Stimulated activated CD4-positive, alpha-beta T cell treated with anti-CD3 and anti-CD28 coated beads, Interleukin-1b, Interleukin-23, amount 100 ng/mL, for 4 hours (primary cell): ENCODE measurements around the gene OR13C5.
"Not testable (repeated sequence)": the region's sequence is repeated elsewhere in the genome, so short reads cannot be mapped to it uniquely, and the experiment has no call there.

Experiments
- DNase-seq, 2 donors: peaks; one replicate each; pipeline ENCODE4 v3.0.0-alpha.2; 2020; ENCODE audit warnings: low read depth in 2 of 2

The OR13C5 gene, protein sequence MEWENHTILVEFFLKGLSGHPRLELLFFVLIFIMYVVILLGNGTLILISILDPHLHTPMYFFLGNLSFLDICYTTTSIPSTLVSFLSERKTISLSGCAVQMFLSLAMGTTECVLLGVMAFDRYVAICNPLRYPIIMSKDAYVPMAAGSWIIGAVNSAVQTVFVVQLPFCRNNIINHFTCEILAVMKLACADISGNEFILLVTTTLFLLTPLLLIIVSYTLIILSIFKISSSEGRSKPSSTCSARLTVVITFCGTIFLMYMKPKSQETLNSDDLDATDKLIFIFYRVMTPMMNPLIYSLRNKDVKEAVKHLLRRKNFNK

DNA sequence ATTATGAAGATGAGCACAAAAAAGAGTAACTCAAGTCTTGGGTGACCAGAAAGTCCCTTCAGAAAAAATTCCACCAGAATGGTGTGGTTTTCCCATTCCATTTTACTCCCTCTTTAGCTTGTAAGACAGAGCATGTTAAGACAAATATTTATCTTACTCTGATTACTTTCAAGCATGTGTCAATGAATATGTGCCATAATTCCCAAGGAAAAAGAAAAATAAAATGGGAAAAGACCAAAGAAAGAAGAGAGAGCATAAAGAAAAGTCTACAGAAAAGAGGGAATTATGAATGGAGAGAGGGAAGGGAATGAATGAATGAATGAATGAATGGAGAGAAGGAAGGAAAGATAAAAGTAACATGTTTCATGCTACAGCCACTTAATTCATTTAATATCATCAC lies at the start of gene OR13C5:
TSS of gene OR13C5 (minus strand) at position 101 of the 400 bp plus-strand sequence. CDS start at position 101, 0 bp downstream.
- not testable (repeated sequence) for DNase-seq

DNA sequence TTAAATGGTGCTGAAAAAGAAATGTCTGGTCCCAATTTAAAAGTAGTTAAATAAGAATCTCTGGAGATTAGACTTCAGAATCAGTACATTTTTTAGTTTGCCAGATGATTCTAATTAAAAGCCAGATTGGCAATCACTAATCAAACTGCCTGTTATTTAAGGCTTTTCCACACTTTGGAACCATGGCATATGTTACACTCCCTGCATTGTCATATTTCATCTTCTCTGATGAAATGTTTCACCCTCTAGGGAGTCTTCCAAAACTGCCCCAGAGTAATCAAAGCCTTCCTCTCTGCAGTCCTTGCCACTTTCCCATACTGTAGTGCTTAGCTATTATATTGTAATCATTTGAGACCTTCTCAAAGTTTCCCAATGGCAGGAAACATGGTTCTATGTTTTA lies 36.2 kb upstream of the OR13C5 start:
- DNase-seq = no peak

DNA sequence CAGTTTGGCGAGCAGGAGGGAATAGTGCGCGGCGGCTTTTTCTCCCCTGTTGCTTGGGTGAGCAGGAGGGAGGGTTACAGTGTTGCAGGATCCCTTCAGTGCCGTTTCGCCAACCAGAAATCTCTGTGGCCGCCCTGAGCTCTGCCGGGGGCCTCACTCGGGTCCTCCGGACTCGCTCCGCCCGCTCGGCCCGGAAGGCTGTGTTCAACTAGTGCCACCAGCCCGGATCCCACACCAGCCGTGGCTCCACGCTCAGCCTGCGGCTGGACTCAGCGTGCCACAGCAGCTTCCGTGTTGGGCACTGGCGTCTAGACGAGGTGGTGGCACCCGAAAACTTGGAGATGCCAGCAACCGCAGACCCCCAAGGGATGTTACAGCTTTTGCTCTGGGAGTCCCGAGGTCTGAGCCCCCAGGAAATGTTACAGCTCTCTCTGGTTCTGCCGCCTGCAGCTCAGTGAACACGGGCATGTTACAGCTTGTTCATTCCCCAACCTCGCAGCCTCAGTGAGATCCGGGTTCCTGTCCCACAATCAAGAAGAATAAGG lies 34.8 kb upstream of the OR13C5 start:
- DNase-seq = no peak

DNA sequence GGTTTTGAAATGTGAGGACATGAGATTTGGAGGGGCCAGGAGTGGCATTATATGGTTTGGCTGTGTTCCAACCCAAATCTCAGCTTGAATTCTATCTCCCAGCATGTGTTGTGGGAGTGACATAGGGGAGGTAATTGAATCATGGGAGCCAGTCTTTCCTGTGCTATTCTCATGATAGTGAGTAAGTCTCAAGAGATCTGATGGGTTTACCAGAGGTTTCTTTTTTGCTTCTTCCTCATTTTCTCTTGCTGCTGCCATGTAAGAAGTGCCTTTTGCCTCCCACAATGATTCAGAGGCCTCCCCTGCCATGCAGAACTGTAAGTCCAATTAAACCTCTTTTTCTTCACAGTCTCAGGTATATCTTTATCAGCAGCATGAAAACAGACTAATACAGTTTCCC lies 26.8 kb upstream of the OR13C5 start:
- not testable (repeated sequence) for DNase-seq

DNA sequence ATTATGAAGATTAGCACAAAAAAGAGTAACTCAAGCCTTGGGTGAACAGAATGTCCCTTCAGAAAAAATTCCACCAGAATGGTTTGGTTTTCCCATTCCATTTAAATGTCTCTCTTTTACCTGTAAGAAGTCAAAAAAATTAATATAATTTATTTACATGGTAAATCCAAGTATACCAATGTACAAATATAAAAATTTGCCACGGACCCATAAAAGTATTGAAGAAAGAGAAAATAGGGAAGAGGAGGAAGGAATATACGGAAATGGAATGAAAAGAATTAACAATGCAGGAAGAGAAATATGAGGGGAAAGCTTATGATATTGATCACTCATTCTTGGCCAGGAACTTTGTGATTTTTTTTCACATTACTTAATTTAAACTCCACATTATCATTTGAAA lies 18.9 kb upstream of the OR13C5 start, which contains the start of gene OR13C9:
TSS of gene OR13C9 (minus strand) at position 101 of the 400 bp plus-strand sequence. CDS start at position 101, 0 bp downstream.
- DNase-seq = no peak

DNA sequence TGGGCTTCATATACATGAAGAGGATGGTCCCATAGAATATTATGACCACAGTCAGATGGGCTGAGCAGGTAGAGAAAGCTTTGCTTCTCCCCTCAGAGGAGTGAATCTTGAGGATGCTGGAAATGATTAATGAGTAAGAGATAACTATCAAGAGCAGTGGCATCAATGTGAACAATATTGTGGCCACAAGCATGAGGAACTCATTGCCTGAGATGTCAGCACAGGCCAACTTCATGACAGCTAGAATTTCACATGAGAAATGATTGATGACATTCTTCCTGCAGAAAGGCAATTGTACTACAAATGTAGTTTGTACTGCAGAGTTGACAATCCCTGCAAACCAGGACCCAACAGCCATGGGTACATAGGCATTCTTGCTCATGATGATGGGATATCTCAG lies 18.2 kb upstream of the OR13C5 start:
- no peak for DNase-seq

DNA sequence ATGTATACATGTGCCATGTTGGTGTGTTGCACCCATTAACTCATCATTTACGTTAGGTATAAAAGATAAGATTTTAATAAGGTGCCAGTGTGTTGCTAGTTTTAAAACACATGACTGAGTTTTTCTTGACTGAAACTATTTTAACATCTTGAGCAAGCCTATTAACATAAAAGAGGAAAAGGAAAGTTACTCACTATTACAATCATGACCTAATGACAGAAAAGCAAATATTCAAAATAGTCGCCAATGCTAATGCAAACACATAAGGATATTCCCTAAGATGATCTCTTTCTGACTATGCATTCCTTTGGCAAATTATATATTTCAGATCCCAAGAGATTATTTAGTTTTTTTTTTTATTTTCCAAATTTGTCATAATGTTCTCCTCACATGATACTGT lies 12.0 kb upstream of the OR13C5 start:
- DNase-seq = no peak

DNA sequence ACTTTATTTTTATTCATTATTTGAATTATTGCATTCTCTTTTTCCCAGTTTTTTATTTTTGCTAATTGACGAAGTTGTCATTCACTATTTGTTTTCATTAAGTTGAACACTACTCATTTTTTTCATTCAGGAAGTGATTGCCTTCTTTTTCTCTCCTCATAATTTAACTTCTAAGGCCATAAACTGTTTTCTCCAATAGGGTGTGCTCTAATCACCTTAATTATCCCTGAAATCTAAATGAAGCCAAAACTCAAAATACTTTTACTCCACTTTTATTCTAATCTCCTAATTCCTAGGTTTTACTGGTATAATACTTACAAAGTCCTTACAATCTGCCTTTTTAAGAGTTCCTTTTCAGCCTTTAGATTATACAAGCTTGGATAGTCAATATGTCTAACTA lies 9.1 kb upstream of the OR13C5 start:
- DNase-seq = no peak

DNA sequence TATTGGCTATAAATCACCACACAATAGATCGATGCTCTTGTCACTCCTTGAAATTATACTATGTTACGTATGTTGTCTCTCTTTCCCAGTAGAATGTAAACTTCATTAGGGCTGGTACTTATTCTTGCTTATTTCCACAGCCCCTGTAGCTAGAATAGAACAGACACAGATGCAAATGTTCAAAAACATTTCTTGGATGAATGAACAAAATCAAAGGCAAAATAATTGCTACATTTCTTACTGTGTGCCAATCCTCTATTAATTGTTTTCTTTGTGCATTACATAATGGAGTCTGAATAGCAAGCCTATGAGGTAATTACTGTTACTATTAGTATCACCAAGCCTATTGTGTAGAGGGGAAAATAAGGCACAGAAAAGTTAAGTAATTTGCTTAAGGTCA lies 6.9 kb upstream of the OR13C5 start:
- no peak for DNase-seq

DNA sequence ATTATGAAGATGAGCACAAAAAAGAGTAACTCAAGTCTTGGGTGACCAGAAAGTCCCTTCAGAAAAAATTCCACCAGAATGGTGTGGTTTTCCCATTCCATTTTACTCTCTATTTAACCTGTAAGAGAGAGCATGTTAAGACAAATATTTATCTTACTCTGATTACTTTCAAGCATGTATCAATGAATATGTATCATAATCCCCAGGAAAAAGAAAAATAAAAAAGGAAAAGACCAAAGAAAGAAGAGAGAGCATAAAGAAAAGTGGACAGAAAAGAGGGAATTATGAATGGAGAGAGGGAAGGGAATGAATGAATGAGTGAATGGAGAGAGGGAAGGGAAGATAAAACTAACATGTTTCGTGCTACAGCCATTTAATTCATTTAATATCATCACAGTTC lies 6.3 kb upstream of the OR13C5 start, which contains the start of gene OR13C2:
TSS of gene OR13C2 (minus strand) at position 101 of the 400 bp plus-strand sequence. CDS start at position 101, 0 bp downstream.
- DNase-seq = not testable (repeated sequence)

DNA sequence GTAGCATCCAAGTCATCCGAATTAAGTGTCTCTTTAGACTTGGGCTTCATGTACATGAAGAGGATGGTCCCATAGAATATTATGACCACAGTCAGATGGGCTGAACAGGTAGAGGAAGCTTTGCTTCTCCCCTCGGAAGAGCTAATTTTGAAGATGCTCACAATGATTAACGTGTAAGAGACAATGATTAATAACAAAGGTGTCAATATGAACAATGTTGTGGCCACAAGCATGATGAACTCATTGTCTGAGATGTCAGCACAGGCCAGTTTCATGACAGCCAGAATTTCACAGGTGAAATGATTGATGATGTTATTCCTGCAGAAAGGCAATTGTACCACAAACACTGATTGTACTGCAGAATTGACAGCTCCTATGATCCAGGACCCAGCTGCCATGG lies 5.6 kb upstream of the OR13C5 start:
- DNase-seq = no peak

DNA sequence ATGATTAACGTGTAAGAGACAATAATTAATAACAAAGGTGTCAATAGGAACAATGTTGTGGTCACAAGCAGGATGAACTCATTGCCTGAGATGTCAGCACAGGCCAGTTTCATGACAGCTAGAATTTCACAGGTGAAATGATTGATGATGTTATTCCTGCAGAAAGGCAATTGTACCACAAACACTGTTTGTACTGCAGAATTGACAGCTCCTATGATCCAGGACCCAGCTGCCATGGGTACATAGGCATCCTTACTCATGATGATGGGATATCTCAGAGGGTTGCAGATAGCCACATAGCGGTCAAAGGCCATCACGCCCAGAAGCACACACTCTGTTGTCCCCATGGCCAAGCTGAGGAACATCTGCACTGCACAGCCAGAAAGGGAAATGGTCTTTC lies 464 bp downstream of the OR13C5 start:
- not testable (repeated sequence) for DNase-seq

DNA sequence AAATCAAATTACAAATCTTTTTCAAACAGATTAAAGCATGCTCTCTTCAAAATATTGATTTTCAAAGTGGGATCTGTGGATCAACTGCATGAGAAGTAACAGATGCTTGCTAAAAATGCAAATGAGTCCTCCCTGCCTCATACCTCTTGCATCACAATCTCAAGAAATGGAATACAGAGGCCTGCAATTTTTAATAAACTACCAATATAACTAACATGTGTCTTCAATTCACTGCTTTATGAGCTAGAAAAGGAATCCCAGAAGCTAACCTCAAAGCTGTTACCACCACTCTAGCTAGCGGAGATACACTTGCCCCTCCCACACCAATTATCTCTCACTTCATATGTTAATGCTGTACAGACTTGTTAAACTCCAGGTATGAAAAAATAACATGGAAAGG lies 9.6 kb downstream of the OR13C5 start:
- no peak for DNase-seq

DNA sequence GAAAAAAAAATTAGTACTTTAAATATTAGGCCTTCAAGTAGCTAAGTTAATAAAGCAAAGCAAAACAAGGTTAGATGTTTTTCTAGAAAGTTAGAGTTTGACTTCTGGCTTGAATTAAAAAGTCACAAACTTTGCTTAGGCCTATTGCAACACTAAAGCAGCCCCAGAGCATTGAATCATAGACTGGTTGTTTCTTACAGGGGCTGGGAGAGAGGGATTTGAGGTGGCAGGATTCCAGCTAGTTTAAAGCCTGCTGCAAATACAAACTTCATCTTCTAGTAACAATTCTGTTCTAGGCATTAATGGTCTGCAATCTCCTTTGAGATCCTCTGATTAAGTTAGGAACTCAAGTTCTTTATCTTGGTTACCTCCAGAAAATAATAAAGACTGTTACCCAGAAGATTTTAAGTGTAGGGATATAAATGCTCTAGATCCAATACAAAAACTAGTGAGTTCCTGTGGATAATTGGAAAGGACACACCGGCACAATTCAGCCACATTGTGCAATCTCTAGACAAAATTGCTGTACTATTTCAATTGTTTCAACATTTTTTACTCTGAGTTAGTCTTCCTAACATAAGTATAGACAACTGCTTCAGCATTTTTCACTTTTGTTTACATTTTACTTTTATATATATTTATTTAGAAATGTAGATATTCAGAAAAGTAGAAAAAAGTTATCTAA lies 12.6 kb downstream of the OR13C5 start:
- no peak for DNase-seq

DNA sequence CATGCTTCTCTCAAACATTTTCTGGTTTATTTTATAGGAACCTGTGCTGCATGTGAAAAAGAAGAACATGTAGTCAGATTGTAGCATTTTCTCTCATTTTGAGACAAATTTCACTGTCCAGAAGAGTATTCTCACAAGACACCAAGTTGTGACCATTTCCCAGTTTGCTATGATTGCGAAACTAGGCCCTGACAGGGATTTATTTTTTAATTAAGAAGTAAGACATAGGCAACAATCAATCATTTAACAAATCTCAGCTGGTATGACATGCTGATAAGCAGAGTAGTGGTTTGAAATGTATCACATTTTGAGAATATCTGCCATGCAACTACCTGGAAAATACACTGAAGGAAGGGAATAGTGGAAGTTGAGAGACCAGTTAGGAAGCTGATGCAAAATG lies 18.7 kb downstream of the OR13C5 start:
- no peak for DNase-seq

DNA sequence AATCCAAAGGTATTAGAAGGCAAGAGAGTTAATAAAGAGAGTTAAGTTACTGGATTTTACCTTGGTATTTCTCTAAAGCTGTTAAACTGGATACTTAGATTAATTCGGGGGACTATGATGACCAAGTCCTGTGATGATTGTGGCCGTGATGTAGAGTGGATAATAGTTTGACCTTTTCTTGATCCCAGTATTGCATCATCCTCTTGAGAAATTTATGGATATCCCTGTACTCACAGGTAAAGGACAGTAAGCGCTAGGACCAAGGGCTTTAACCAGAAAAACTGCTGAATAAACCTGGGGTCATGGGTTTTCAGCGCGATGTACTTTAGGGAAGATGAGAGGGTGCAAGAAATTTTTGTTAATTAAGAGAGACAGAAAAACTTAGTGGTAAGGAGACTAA lies 21.9 kb downstream of the OR13C5 start:
- DNase-seq = no peak

DNA sequence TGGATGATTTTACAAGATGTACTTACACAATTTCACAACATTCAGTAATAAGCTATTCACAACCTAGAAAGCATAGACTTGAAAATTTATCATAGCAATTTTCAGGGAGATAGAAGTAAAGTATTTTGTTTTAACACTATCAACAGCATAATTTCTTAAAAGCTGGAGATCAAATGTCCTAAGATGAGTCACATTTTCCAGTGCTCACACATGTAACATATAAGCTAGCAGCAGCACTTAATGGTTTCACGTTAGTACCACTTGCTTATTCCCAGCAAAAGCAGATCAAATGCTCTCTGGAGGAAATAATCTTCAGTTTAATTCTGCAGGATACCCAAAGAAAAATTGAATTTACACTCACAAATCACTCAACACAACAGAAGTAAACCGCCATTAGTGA lies 23.8 kb downstream of the OR13C5 start:
- DNase-seq = no peak

DNA sequence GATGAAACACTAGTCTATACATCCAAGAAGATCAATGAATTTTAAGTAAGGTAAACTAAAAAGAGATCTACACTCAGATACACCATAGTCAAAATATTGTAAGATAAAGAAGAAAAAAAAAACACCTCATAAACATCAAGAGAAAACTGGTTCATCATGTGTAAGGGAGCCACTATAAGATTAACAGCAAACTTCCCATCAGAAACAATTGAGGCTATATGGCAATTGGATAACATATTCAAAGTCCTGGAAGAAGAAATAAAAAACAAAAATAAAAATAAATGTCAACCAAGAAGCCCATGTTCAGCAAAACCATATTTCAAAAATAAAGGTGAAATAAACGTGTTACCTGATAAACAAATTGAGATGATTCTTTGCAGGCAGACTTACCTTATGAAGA lies 26.6 kb downstream of the OR13C5 start:
- DNase-seq = no peak

DNA sequence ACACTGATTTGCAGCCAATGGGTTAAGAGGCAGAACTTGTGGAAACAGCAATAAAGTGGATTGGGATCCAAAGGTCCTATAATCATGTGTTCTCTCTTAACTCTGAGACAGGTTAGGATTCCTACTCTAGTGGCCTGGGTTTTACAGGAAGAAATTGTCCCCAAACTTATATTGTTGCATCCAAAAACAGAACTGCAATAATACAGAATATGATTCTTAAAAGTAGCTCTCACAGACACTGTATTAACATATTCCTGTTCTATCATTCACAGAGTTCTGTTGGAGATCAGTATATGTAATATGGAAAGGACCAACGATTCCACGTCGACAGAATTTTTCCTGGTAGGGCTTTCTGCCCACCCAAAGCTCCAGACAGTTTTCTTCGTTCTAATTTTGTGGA lies 30.3 kb downstream of the OR13C5 start, which contains the start of gene OR13C8:
TSS of gene OR13C8 (plus strand) at position 301 of the 400 bp plus-strand sequence. CDS start at position 301, 0 bp downstream.
- DNase-seq = no peak

DNA sequence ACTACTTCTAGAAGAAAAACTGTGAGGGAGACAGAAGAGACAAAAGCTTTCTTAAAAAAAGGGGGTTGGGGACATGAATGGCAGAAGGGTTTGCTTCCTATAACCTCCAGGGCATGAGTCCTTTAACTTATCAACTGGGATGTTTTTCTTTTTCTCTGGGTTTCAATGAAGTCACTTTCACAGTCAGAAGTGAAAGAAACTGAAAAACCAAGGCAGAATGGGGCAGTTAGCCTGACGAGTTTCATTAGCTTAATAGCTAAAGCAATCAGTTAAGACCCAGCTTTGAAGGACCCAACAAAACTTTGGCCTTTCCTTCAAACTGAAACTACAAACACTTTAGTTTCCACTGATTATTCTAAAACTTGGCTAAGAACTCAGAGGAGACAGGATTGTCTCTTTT lies 34.9 kb downstream of the OR13C5 start:
- no peak for DNase-seq

DNA sequence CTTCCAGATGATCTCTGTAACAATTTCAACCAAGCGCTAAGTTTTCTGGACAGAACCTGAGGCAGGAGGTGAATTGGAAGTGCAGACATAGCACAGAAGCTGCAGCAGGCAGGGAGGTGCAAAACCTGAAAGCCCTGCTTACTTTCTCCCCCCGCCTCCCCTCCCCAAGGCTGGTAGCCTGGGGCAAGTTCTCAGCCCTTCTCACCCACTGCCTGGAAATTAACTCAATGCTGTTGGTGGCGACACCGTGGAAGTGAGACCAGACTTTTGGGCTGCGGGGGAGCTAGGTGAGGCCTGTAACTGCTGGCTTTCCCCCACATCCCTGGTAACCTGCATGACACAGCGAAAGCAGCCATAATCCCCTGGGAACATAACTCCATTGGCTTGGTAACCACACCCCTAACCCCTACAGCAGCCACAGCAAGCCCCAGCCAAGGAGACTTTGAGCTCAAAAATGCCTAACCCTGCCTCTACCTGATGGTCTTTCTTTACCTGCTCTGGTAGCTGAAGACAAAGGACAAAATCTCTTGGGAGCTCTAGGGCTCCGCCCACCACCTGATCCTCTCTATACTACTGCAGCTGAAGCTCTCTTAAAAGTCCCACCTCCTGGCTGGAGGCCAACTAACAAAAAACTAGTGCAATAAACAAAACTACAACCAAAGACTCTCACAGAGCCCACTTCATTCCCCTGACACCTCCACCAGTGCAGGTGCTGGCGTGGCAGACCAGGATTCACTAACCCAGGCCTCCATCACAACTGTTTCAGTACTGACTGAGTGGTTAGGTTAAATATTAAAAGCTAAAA lies 42.2 kb downstream of the OR13C5 start:
- no peak for DNase-seq

DNA sequence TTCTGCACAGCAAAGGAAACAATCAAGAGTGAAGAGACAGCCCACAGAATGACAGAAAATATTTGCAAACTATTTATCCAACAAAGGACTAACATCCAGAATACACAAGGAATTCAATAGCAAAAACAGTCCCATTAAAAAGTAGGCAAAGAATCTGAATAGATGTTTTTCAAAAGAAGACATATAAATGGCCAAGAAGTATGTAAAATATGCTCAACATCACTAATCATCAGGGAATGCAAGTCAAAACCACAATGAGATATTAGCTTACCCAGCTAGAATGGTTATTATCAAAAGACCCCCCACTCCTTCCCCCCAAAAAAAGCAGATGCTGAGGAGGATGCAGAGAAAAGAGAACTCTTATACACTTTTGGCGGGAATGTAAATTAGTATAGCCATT lies 43.7 kb downstream of the OR13C5 start:
- no peak for DNase-seq
